Stimulated activated CD8-positive, alpha-beta memory T cell treated with anti-CD3 and anti-CD28 coated beads, Interleukin-12 subunit alpha, Interleukin-12 subunit beta, amount 100 ng/mL, for 1 hour (primary cell): Measurements from ENCODE around the gene PRKCH.

Experiments used
- DNase-seq: peaks from one replicate; pipeline ENCODE4 v3.0.0-alpha.2; 2020; ENCODE audit warnings: low read depth

PRKCH gene

GRCh38 chr14:61491876-61492434 is 170.6 kb downstream of the PRKCH start:
- DNase-seq: no peak

- DNase-seq: no peak
Measured at GRCh38 chr14:61492474-61492873, 171.1 kb downstream of the PRKCH start.

GRCh38 chr14:61493239-61493638 is 171.9 kb downstream of the PRKCH start:
- DNase-seq: no peak

GRCh38 chr14:61494018-61494417 is 172.6 kb downstream of the PRKCH start:
- no peak for DNase-seq

- DNase-seq: no peak
Measured at GRCh38 chr14:61495809-61496208, 174.4 kb downstream of the PRKCH start.

GRCh38 chr14:61498303-61498702 is 176.9 kb downstream of the PRKCH start:
- no peak for DNase-seq

GRCh38 chr14:61498811-61499210 is 177.4 kb downstream of the PRKCH start:
- no peak for DNase-seq

- no peak for DNase-seq
Measured at GRCh38 chr14:61499991-61500390, 178.6 kb downstream of the PRKCH start.

- no peak for DNase-seq
Measured at GRCh38 chr14:61501714-61502458, 180.5 kb downstream of the PRKCH start.

- no peak for DNase-seq
Measured at GRCh38 chr14:61502459-61503093, 181.2 kb downstream of the PRKCH start.

- DNase-seq: peak; percentile 30
Measured at GRCh38 chr14:61503167-61503801, 181.9 kb downstream of the PRKCH start.

- no peak for DNase-seq
Measured at GRCh38 chr14:61504901-61505300, 183.5 kb downstream of the PRKCH start.

- no peak for DNase-seq
Measured at GRCh38 chr14:61505815-61506809, 184.7 kb downstream of the PRKCH start.

- DNase-seq: no peak
Measured at GRCh38 chr14:61508526-61508925, 187.1 kb downstream of the PRKCH start.

GRCh38 chr14:61510736-61511557 is 189.6 kb downstream of the PRKCH start:
- no peak for DNase-seq

GRCh38 chr14:61511558-61511948 is 190.2 kb downstream of the PRKCH start:
- DNase-seq: no peak

- DNase-seq: no peak
Measured at GRCh38 chr14:61512026-61512834, 190.9 kb downstream of the PRKCH start.

GRCh38 chr14:61513986-61514830 is 192.8 kb downstream of the PRKCH start:
- DNase-seq: no peak

GRCh38 chr14:61514927-61515326 is 193.5 kb downstream of the PRKCH start:
- DNase-seq: no peak
